Nucleus accumbens (tissue), 56 donors: ENCODE results near the gene OXSM.

Experiments used
- DNase-seq, 56 donors: peaks; one replicate each; lab custom pipeline; 2025; lab: John Stamatoyannopoulos, UW

OXSM gene

GRCh38 chr3:25801786-25802185, 11.9 kb downstream of the OXSM start:
- DNase-seq, result no peak

- DNase-seq, result no peak
Measured at GRCh38 chr3:25803833-25804232, 13.9 kb downstream of the OXSM start.

- no peak for DNase-seq
Measured at GRCh38 chr3:25804676-25805075, 14.8 kb downstream of the OXSM start.

DNA sequence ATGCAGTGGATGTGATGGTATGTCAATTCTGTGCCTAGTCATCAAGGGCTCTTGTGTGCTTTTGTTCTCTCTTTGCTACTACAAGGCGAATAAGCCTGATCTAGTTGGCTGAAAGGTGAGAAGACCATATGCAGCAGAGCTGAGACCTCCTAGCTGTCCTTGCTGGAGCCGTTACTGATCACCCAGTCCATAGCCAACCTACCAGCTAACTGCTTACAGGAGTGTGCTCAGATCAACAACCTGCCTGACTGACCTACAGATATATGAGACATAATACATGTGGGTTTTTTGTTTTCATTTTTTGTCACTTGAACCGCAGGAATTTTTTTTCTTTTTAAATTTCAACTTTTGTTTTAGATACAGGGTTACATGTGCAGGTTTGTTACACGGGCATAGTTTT, 22.8 kb downstream of the OXSM start:
- DNase-seq, result no peak

DNA sequence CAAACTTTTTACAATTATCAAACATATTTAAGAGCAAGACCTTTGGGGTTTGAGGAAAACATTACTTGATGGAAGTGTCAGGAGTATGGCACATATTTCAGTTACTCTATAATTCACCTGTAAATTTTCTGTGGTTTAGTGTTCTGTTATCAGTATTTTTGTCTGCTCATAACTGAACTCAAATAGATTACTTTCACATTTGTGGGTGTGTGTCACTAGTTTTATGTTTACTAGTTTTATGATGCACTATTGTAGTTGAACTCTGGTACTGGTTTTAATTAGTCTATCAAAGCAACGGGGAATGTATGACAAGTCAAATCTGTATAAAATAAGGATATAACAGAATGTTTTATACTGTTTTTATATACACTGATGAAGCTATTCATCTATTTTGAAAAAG, 27.2 kb downstream of the OXSM start:
- no peak for DNase-seq

- no peak for DNase-seq
Measured at GRCh38 chr3:25817638-25818037, 27.7 kb downstream of the OXSM start.

GRCh38 chr3:25818335-25818734, 28.4 kb downstream of the OXSM start:
- no peak for DNase-seq

GRCh38 chr3:25820366-25820765, 30.5 kb downstream of the OXSM start:
- DNase-seq, result peak in 2 of 56 donors; percentile 26 to 66

DNA sequence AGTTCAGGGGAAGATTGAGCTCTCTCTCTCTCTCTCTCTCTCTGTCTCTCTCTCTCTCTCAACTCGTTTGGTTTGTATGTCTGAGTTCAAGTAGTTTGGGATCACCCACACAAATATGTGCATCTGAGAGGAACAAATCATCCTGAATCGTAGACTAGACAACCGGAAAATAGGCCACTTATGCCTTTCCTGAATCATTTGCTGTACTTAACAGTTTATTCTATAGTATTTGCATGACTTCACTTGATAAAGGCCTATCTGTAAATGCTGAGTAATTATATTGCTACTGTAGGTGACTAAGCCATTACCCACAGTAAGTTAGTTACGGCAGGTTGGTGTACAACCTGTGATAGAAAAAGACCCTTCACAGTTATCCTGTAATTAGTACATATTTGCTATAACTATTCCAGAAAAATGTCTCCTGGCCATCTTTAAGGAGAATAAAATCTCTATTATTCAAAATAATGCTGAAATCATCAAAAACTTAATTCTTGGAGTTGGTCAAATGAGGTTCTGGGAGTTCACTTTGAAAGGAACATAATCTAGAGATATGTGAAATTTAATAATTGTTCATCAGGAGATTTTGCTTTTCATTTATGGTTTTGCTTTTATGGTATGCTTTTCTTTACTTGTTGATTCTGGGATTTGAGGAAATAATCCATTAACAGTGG, 31.1 kb downstream of the OXSM start:
- DNase-seq, result no peak

GRCh38 chr3:25821746-25822573, 32.1 kb downstream of the OXSM start:
- no peak for DNase-seq

DNA sequence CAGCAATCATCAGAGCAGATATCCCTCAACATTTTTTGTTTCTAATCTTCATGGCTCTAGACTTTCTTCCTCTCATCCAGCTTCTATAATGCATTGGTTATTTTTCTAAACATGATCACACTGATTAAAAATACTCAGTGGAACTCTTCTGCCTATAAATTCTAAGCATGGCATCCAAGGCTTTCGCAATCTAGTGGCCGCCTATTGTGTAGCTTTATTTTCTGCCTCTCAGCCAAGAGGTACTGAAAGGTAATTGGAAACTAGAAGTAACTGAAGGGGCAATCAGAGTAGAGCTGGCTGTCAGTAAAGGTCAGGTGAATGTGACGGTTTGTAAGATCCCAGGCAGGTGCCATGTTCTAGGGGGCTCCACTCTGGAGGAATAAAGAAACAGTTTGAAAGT, 33.4 kb downstream of the OXSM start:
- DNase-seq, result no peak

- DNase-seq, result no peak
Measured at GRCh38 chr3:25826510-25826909, 36.6 kb downstream of the OXSM start.

- no peak for DNase-seq
Measured at GRCh38 chr3:25830373-25831280, 40.7 kb downstream of the OXSM start.

- DNase-seq, result no peak
Measured at GRCh38 chr3:25831578-25831977, 41.7 kb downstream of the OXSM start.

DNA sequence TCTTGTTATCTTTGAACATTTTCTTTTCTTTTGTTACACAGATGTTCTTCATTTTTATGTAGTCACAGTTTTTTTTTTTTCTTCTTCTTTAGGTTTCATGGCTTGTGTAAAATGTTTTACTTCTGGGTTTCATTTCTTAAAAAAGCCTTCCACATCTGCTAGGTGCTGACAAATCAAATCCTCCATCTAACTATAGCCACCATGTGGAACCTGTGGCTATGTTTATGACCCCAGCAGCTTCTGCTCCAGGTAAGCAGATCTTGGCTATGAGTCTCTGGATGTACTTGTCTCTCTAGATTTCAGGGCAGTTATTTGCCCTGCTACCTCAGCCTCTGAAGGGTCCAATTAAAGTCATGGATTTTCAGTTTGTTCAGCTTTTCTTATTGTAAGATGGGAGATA, 44.5 kb downstream of the OXSM start:
- DNase-seq, result no peak

- no peak for DNase-seq
Measured at GRCh38 chr3:25836579-25836978, 46.7 kb downstream of the OXSM start.

DNA sequence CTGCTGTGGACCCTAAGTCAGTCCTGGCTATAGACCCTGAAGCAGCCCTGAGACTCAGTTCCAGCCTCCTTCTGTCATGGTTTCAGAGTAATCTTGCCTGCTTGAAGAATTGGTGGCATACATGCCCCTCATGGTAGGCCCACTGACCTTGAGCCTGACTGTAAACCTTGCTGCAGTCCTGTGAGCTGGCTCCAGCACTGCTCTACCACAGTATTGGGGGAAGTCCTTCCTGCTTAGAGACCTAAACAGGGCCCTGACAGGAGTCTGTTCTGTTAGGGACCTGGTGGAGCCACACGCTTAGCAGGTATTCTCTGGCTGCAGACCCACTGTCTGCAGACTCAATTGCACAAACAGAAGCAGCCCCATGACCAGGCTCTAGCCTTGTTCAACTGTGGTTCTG, 47.1 kb downstream of the OXSM start:
- no peak for DNase-seq

DNA sequence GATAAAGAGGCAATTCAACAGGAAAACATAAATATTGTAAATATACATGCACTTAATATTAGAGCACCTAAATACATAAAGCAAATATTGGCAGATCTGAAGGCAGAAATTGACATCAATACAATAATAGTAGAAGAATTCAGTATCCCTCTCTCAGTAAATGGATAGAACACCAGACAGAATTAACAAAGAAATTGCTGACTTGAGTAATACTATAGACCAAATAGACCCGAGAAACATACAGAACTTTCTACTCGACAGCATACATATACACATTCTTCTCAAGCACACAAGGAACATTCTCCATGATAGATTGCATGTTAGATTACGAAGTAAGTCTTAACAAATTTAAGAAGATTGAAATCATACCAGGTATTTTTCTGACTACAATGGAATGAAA, 50.2 kb downstream of the OXSM start:
- no peak for DNase-seq

GRCh38 chr3:25843332-25843731, 53.4 kb downstream of the OXSM start:
- DNase-seq, result no peak
